ENCODE data around the gene XXYLT1.
A peak's percentile ranks its signal among the peaks of the same experiment; 100 is the strongest.
"Not testable (repeated sequence)": the region's sequence is repeated elsewhere in the genome, so short reads cannot be mapped to it uniquely, and the experiment has no call there.

XXYLT1 gene

GRCh38 chr3:195094191-195094921 lies 176.6 kb downstream of the XXYLT1 start:
- CTCF ChIA-PET = interaction anchor here (0.7 kb wide), 1 partner anchor 412 kb away, joined by 3 read pairs; no protein-coding TSS in a partner anchor
- POLR2A ChIA-PET = no interaction called here
- H3K27ac ChIP-seq (ENCODE audit: extremely low read depth, low read depth, low read length) = no peak overlapping the region
- TF ChIP-seq EGR2 (tag by site-specific recombination; IDR thresholded peaks at IDR 0.05; ENCODE audit: low read depth) (peak; percentile 90), ZFHX2 (tag by site-specific recombination; conservative IDR thresholded peaks at IDR 0.05) (peak; percentile 96), ZNF266 (tag by site-specific recombination; IDR thresholded peaks at IDR 0.05; ENCODE audit: low read depth) (no peak), KLF1 (tag by site-specific recombination; IDR thresholded peaks at IDR 0.05) (0 out of 2 replicates have a peak, but pooled peaks have one; percentile 19)
- H3K4me3 ChIP-seq (ENCODE audit: low read depth, low read length) = no peak overlapping the region
- H3K36me3 ChIP-seq (ENCODE audit: control insufficient read depth in 2 of 2, insufficient read depth in 1 of 2, low read length in 2 of 2) = no peaks in the 10 kb centered on the region
- H3K9me3 ChIP-seq (ENCODE audit: control insufficient read depth, insufficient read depth, low read depth, low read length) = no peaks in the 10 kb centered on the region
- no peaks in the 10 kb centered on the region for H3K4me1 ChIP-seq (ENCODE audit: control insufficient read depth, insufficient read depth, low read length)

DNA sequence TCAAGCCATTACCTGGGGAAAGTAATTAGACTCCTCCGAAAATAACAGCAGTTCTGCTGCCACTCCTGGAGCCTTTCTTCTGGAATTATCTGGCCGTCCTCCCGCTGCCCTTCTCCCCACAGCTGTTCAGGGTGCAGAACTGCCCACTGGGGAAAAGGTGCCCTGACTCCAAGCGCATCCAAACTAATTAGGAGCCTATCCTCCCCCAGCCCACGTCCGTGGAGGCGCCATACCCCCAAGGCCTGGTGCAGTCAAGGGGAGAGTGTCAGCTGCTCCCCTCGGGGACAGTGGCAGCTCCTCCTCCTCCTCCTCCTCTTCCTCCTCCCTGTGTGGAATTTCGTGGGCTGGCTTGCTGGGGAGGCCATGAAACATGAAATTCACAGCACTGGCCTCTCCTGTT lies 177.2 kb downstream of the XXYLT1 start:
- CTCF ChIA-PET = interaction anchor here (0.7 kb wide), 1 partner anchor 411 kb away, joined by 3 read pairs; no protein-coding TSS in a partner anchor
- H3K27ac ChIP-seq (ENCODE audit: extremely low read depth, low read depth, low read length) = no peak overlapping the region

GRCh38 chr3:195087840-195088601 lies 182.9 kb downstream of the XXYLT1 start:
- H3K27ac ChIP-seq (ENCODE audit: extremely low read depth, low read depth, low read length); H3K4me1 ChIP-seq (ENCODE audit: control insufficient read depth, insufficient read depth, low read length); CTCF ChIA-PET; H3K9me3 ChIP-seq (ENCODE audit: control insufficient read depth, insufficient read depth, low read depth, low read length); H3K4me3 ChIP-seq (ENCODE audit: low read depth, low read length); POLR2A ChIA-PET; H3K36me3 ChIP-seq (ENCODE audit: control insufficient read depth in 2 of 2, insufficient read depth in 1 of 2, low read length in 2 of 2): not testable (repeated sequence)
- TF ChIP-seq ZEB2 (tag by site-specific recombination; IDR thresholded peaks at IDR 0.05) (0 out of 2 replicates have a peak, but pooled peaks have one; percentile 24), ZNF629 (tag by site-specific recombination; IDR thresholded peaks at IDR 0.05) (0 out of 2 replicates have a peak, but pooled peaks have one; percentile 11), GLIS1 (tag by site-specific recombination; IDR thresholded peaks at IDR 0.05) (peak; percentile 78), YY1 (tag by site-specific recombination; IDR thresholded peaks at IDR 0.05) (peak; percentile 45; the same call in 1 of the 2 replicates), ZFP69B (tag by site-specific recombination; IDR thresholded peaks at IDR 0.05) (peak; percentile 79), KLF17 (tag by site-specific recombination; IDR thresholded peaks at IDR 0.05) (0 out of 2 replicates have a peak, but pooled peaks have one; percentile 14), FEZF1 (tag by site-specific recombination; IDR thresholded peaks at IDR 0.05) (peak; percentile 27; the same call in 1 of the 2 replicates), ZBTB48 (tag by site-specific recombination; IDR thresholded peaks at IDR 0.05) (peak; percentile 50)

More for the DNA sequence above, 177.2 kb downstream of the XXYLT1 start:
- POLR2A ChIA-PET = no interaction called here
- no peaks in the 10 kb centered on the region for H3K9me3 ChIP-seq (ENCODE audit: control insufficient read depth, insufficient read depth, low read depth, low read length)
- no peaks in the 10 kb centered on the region for H3K36me3 ChIP-seq (ENCODE audit: control insufficient read depth in 2 of 2, insufficient read depth in 1 of 2, low read length in 2 of 2)
- no peaks in the 10 kb centered on the region for H3K4me1 ChIP-seq (ENCODE audit: control insufficient read depth, insufficient read depth, low read length)
- no peak overlapping the region for H3K4me3 ChIP-seq (ENCODE audit: low read depth, low read length)
- TF ChIP-seq, protein P1, sequence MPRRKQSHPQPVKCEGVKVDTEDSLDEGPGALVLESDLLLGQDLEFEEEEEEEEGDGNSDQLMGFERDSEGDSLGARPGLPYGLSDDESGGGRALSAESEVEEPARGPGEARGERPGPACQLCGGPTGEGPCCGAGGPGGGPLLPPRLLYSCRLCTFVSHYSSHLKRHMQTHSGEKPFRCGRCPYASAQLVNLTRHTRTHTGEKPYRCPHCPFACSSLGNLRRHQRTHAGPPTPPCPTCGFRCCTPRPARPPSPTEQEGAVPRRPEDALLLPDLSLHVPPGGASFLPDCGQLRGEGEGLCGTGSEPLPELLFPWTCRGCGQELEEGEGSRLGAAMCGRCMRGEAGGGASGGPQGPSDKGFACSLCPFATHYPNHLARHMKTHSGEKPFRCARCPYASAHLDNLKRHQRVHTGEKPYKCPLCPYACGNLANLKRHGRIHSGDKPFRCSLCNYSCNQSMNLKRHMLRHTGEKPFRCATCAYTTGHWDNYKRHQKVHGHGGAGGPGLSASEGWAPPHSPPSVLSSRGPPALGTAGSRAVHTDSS (tag by site-specific recombination; IDR thresholded peaks at IDR 0.05) = peak; percentile 34; the same call in 1 of the 2 replicates
- no peak for TF ChIP-seq ZNF768 (tag by site-specific recombination; IDR thresholded peaks at IDR 0.05)

- H3K4me3 ChIP-seq (ENCODE audit: low read depth, low read length) = no peak overlapping the region
- no peaks in the 10 kb centered on the region for H3K9me3 ChIP-seq (ENCODE audit: control insufficient read depth, insufficient read depth, low read depth, low read length)
- H3K4me1 ChIP-seq (ENCODE audit: control insufficient read depth, insufficient read depth, low read length) = peaks cover 3% of the 10 kb centered on the region; the same call in 1 of the 2 replicates
- TF ChIP-seq ZNF341 (tag by site-specific recombination; IDR thresholded peaks at IDR 0.05; ENCODE audit: low read depth) (no peak; the same call in 1 of the 2 replicates), ZNF664 (tag by site-specific recombination; IDR thresholded peaks at IDR 0.05) (0 out of 2 replicates have a peak, but pooled peaks have one; percentile 27)
- no peak overlapping the region; the same call in 1 of the 2 replicates for H3K27ac ChIP-seq (ENCODE audit: extremely low read depth, low read depth, low read length)
- ChIA-PET CTCF (no interaction called here), POLR2A (no interaction called here)
- no peaks in the 10 kb centered on the region for H3K36me3 ChIP-seq (ENCODE audit: control insufficient read depth in 2 of 2, insufficient read depth in 1 of 2, low read length in 2 of 2)
Measured at GRCh38 chr3:195087328-195087727, 183.6 kb downstream of the XXYLT1 start.

Data from HEK293 (cell line).